GM19099 (cell line): Measurements from ENCODE around the gene BAIAP3.

Source experiments
- POLR2A ChIP-seq: IDR thresholded peaks from 3 replicates; pipeline ENCODE4 v1.6.1; 2011; ENCODE audit warnings: low read depth; ENCODE audit not compliant: insufficient read length; ENCODE audit errors: extremely low read depth

Gene BAIAP3

DNA sequence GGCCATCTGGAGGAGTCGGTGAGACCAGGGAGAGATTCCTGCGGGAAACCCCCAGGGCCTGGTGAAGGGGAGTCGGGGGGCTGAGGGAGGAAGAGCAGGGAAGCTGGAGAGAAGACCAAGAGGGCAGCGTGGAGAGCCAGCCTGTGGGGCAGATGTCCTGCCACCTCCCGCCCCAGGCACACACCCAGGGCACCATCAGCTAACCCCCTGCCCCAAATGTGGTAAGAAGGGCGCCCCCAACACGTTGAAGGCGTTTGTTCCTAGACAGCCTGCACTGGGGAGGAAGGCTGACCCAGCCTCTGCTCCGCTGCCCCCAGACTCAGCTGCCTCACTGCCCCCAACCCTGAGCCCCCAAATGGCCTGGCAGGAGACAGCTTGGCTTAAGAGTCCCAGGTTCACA lies 1.3 kb downstream of the BAIAP3 start:
- TF ChIP-seq POLR2A = no peak

DNA sequence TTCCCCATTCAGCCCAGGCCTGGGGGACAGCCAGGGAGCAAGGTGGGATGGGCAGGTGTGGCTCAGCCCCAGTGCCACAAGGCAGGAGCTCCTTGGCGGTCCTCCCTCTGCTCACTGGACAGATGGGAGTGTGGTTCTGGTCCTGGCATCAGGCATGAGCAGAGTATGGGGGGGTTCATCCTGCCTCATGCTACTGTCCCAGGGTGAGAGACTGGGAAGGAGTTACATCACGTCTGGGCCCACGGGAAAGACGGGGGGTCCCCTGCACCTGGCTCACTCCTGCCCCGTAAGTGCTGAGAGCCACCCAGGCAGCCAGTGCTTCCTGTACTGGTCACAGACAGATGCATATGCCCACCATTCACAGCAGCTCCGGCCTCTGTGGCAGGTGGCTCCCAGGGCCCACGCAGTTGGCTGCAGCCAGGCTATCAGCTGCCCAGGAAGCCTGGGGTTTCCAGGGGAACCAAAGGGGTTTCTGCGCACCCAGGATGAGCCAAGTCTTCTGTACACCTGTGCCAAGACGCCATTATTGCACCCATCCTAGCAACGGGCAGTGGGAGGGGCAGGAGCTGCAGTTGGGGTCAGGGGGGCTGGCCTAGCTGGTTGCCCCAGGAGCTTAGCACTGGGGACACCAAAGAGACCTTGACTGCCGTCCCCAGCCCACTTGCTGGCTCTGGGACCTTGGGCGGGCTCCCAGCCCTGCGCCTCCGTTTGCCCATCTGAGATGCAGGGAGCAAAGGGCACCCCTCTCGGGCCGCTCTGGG lies 1.9 kb downstream of the BAIAP3 start:
- TF ChIP-seq POLR2A = no peak

DNA sequence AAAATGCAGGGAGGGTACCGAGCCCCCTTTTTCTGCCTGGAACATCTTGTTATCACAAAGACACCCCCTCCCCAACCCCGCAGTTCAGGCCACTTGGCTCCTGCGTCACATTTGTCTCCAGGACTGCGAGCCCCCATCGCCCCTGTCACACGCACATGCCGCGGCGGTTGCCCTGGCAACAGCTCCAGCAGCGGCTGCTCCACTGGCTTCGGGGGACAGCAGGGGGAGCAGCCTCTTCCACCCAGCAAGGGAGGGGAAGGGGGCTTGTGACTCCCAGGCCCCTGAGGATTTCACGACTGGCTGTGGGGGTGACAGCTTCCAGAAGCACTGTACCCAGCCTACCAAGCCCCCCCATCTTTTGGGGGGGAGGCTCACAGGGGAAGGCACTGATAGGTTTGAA lies 2.6 kb downstream of the BAIAP3 start:
- no peak for TF ChIP-seq POLR2A

DNA sequence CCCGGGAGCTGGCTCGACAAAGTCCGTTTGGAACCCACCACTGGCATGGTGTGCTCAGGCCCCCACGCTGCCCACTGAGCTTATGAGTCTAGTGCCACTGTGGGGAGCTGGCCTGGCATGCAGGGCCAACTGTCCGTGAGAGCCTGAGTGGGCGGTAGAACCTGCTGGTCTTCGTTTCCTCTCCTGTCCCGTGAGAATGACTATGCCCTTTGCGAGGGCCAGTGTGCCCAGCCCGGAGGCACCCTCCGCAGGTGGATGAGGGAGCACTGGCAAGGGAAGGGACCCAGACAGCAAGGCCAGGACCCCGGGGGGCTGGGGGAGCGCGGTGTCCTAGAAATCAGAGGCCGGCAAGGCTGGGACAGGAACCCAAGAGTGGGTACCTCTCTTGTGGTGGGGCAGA lies 3.2 kb downstream of the BAIAP3 start:
- no peak for TF ChIP-seq POLR2A

DNA sequence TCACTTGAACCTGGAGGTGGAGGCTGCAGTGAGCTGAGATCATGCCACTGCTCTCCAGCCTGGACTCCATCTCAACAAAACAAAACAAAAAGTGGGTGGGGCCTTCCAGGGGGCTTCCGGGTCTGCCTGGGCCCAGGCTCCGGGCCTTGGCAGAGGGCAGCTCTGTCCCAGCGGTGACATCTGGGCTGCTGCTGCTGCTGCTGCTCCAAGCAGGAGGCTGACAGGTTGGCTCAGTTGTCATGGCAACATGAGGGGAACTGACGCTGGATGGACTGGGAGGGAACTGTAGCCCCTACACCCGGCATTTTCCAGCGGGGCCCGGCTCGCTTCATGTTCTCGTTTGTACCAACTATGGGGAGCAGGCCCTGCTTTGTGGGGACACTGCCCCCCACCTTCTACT lies 4.0 kb downstream of the BAIAP3 start:
- no peak for TF ChIP-seq POLR2A

DNA sequence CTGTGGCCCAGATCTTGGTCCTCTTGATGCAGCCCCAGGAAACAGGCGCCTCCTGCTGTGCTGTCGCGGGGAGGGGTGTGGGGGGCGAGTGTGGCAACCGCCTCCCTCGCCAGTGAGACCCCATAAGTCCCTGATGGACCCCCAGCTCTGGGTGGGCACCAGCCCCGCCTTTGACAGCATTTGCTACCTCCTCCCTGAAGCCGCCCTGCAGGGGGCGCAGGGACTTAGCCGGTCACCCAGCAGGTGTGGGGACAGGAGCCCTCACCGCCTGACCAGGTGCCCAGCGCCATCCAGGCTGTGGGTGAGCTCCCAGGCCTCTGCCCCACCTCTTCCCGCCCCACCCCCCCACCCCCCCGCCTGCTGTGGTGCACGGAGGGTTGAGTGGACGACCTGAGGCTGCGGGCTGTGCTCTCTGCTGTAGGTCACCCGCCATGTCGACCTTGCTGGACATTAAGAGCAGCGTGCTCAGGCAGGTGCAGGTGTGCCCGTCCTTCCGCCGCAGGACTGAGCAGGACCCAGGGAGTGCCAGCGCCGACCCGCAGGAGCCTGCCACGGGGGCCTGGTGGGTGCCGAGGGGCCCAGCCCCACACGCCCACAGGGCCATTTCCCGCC lies 4.8 kb downstream of the BAIAP3 start:
- no peak for TF ChIP-seq POLR2A

DNA sequence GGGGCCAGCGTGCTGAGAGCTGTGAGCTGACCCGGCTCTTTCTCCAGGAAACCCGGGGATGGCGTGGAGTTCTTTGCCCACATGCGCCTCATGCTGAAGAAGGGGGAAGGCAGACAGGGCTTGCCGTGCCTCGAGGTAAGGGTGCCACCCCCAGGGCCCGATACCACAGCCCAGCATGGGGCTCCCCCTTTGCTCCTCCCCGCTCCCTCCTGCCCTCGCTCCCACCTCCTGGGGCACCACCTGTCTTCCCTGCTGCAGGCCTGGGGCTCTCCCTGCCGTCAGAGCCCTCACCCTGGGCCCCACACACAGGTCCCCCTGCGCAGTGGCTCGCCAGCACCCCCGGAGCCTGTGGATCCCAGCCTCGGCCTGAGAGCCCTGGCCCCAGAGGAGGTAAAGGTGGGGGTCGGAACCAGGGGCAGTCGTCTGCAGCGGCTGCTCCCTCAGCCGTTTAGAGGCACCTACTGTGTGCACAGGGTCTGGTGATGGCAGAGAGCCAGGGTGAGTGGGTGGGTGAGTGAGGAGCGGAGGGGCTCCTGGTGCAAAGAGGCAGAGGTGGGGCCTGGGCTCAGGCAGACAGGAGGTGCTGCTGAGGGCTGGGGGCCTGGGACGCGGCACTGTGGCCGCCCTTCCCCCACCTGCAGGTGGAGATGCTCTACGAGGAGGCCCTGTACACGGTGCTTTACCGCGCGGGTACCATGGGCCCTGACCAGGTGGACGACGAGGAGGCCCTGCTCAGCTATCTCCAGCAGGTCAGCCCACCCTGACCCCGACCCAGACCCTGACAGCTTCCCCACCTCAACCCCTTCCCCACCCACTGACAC lies 5.6 kb downstream of the BAIAP3 start:
- TF ChIP-seq POLR2A = no peak

DNA sequence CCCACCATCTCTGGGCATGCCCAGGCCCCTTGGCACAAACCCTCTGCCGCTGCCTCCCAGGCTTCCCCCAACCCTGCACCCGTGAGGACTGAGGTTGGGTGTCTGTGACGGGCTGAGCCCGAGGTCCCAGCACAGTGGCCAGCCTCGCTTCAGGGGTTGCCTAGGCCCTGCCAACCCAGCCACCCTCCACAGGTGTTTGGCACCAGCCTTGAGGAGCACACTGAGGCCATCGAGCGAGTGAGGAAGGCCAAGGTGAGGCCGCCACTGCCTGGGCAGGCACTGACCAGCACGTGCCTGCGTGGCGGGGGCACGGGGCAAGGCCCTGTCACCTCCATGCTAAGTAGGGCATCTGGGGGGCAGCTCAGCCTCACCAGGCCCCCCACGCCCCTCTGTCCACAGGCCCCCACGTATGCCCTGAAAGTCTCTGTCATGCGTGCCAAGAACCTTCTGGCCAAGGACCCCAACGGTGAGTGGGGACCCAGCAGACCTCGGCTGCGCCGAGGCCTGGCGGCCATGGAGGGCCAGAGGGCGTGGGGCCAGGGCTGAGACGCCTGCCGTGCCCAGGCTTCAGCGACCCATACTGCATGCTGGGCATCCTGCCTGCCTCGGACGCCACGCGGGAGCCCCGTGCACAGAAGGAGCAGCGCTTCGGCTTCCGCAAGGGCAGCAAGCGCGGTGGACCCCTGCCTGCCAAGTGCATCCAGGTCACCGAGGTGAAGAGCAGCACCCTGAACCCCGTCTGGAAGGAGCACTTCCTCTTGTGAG lies 7.5 kb downstream of the BAIAP3 start:
- no peak for TF ChIP-seq POLR2A

DNA sequence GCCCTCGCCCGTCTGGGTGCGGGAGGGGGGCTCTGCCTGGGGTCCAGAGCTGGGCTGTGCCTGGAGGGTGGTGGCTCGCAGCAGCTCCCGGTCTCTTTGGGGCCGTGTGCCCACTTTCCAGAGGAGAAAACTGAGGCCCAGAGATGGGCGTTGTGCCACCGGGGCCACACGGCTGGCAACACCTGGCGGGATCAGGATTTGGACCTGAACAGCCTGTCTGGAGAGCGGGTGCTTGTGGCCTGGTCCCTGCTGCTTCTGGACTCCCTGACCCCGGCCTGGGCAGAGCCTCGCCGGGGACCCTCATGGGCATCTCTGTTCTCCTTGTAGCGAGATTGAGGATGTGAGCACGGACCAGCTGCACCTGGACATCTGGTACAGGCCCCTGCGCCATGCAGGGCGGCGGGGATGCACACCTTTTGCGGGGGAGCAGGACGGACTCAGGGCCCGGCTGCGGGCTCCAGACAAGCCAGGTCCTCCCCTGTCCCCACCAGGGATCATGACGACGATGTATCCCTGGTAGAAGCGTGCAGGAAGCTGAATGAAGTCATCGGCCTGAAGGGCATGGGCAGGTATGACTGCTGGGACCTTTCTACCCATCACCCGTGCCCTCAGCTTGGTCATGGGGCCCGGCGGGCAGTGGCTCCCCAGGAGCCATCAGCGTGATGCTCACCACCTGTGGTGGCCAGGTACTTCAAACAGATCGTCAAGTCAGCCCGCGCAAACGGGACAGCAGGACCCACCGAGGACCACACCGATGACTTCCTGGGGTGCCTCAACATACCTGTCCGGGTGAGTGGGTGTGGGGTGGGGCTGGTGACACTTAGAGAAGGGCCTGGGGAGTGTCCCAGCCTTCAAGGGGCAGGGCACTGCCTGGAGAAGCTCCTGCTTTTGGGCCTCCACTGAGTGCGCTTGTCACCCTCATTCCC lies 8.3 kb downstream of the BAIAP3 start:
- no peak for TF ChIP-seq POLR2A

DNA sequence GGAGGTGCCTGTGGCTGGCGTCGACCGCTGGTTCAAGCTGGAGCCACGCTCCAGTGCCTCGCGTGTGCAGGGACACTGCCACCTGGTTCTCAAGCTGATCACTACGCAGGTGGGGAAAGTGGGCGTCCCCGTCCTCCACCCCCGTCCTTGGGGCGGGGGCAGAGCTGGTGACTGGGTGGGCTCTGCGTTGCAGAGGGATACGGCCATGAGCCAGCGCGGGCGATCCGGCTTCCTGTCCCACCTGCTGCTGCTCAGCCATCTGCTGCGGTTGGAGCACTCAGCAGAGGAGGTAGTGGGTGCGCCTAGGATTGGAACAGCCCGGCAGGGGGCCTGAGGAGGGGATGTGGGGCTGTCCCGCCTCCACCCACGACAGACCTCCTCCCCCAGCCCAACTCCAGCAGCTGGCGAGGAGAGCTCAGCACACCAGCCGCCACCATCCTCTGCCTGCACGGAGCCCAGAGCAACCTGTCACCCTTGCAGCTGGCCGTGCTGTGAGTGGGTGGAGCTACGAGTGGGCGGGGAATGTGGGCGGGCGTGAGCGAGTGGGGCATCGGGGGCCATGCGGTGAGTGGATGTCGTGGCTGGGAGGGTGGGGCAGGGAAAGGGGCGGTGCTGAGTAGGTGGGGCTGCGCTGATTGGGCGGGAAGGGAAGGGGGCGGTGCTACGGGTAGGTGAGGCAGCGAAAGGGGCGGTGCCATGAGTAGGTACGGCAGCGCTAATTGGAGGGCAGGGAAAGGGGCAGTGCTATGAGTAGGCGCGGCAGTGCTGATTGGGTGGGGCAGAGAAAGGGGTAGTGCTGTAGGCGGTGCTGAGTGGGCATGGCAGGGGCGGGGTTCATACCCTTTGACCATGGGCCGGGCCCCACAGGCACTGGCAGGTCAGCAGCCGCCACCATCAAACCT lies 9.3 kb downstream of the BAIAP3 start:
- TF ChIP-seq POLR2A = no peak

DNA sequence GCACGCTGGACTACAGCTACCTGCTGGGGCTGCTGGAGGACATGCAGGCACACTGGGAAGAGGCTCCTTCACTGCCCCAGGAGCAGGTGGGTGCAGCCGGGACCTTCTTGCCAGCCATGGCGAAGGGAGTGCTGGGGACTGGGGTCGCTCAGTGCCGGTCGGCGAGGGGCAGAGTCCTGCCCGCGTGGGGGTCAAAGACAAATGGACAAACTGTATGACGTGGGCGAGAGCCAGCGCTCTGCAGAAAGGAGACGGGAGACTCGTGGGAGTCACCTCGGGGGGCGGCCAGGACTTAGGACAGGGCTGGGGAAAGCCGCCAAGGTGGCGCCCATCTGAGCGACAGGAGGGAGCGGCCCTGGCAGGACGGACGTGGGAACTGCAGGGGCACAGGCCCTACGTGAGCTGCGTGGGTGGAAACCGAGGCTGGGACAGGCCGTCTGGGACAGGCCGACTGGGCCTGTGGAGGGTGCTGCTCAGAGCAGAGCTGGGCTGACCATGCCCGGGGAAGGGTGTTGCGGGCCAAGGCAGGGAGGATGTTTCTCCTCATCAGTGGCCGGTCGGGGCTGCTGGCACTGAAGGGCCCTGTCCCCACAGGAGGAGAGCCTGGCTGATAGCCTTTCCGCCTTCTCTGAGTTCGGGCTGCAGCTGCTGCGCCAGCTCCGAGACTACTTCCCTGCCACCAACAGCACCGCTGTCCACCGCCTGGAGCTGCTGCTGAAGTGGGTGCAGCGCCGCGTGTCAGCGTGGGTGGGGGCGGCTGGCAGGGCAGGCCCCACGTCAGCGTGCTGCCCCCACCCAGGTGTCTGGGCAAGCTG lies 10.2 kb downstream of the BAIAP3 start:
- TF ChIP-seq POLR2A = no peak

DNA sequence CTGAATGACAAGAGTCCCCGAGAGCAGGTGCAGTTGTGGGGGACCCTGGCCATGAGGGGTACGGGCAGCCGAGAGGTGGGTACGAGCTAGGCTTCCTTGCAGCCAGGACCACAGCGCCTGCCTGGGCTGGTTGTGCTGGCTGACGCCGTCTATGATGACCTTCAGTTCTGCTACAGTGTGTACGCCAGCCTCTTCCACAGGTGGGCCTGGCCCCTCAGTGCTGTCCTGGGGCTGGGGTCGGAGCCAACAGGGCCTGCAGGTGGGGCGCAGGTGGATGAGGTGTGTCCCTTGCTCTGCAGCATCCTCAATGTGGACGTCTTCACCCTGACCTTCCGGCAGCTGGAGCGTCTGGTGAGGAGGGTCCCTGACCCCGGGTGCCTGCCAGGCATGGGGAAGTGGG lies 11.1 kb downstream of the BAIAP3 start:
- no peak for TF ChIP-seq POLR2A

DNA sequence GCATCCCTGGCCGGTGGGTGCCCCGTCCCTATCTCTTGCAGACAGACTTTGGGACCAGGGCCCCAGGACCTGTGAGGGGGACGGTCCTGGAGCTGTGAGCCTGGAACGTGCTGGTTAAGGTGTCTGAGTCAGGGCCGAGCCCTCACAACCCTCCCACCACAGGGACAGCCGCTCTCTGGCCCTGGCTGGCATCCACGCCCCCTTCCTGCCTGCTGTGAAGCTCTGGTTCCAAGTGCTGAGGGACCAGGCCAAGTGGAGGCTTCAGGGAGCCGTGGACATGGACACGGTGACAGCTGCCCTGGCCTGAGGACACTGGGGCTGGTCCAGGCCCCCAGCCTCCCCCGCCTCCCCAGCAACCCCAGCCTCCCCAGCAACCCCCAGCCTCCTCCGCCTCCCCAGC lies 11.6 kb downstream of the BAIAP3 start:
- no peak for TF ChIP-seq POLR2A
